ENCODE data around the gene VSIG2. TPM values are rescaled to one million over a fixed set of nuclear protein-coding genes. Genes with fewer than 3 reads are reported as not detected.

The VSIG2 gene
- total RNA-seq, 3 donors from 2014 or later (not counting 1 experiment from before 2014, with no cell fraction given) = not detected

- intact Hi-C loops (cut with micrococcal nuclease) = no loop called here
Observed at GRCh38 chr11:124754710-124755109, 2.7 kb upstream of the VSIG2 start.

GRCh38 chr11:124754309-124754708, 2.3 kb upstream of the VSIG2 start:
- H3K27ac ChIP-seq (ENCODE audit: low read length) = no peak overlapping the region
- no peaks in the 10 kb centered on the region for H3K36me3 ChIP-seq (ENCODE audit: control insufficient read depth, insufficient read depth, low read length)
- ATAC-seq = no peak
- H3K4me1 Mint-ChIP-seq = peaks cover 7 to 10% of the 10 kb centered on the region in 2 donors
- H3K36me3 Mint-ChIP-seq = no peaks in the 10 kb centered on the region
- H3K9me3 Mint-ChIP-seq = no peaks in the 10 kb centered on the region
- peaks cover 14% of the 10 kb centered on the region for H3K27me3 ChIP-seq (ENCODE audit: control insufficient read depth, insufficient read depth, low read length)
- WGBS (ENCODE audit: insufficient coverage) = 81% methylated on average over 4 of the region's 4 CpGs
- DNase-seq = no peak
- H3K27ac Mint-ChIP-seq = no peak overlapping the region
- H3K4me3 Mint-ChIP-seq = no peak overlapping the region
- H3K9me3 ChIP-seq (ENCODE audit: control insufficient read depth, insufficient read depth, low read length) = no peaks in the 10 kb centered on the region
- intact Hi-C loops (cut with micrococcal nuclease) = no loop called here
- H3K4me3 ChIP-seq (ENCODE audit: low read length) = no peak overlapping the region
- H3K27me3 Mint-ChIP-seq (ENCODE audit: low read depth in 2 of 2) = peaks cover 37 to 40% of the 10 kb centered on the region in 2 donors
- no peak for TF ChIP-seq CTCF (IDR thresholded peaks at IDR 0.05)
- H3K4me1 ChIP-seq (ENCODE audit: control insufficient read depth, insufficient read depth, low read length) = peaks cover 21% of the 10 kb centered on the region

More at GRCh38 chr11:124754710-124755109, 2.7 kb upstream of the VSIG2 start:
- no peak overlapping the region for H3K4me3 Mint-ChIP-seq
- no peak for TF ChIP-seq CTCF (IDR thresholded peaks at IDR 0.05)
- 91% methylated on average over 6 of the region's 6 CpGs for WGBS (ENCODE audit: insufficient coverage)
- no peaks in the 10 kb centered on the region for H3K9me3 Mint-ChIP-seq
- no peak overlapping the region for H3K27ac ChIP-seq (ENCODE audit: low read length)
- H3K36me3 ChIP-seq (ENCODE audit: control insufficient read depth, insufficient read depth, low read length) = no peaks in the 10 kb centered on the region
- H3K27ac Mint-ChIP-seq = no peak overlapping the region
- H3K36me3 Mint-ChIP-seq = no peaks in the 10 kb centered on the region
- peaks cover 26% of the 10 kb centered on the region for H3K4me1 ChIP-seq (ENCODE audit: control insufficient read depth, insufficient read depth, low read length)
- ATAC-seq (no peak), DNase-seq (no peak)
- H3K27me3 ChIP-seq (ENCODE audit: control insufficient read depth, insufficient read depth, low read length) = peaks cover 18% of the 10 kb centered on the region
- H3K4me3 ChIP-seq (ENCODE audit: low read length) = no peak overlapping the region
- H3K27me3 Mint-ChIP-seq (ENCODE audit: low read depth in 2 of 2) = peaks cover 38 to 40% of the 10 kb centered on the region in 2 donors
- peaks cover 8 to 14% of the 10 kb centered on the region in 2 donors for H3K4me1 Mint-ChIP-seq
- no peaks in the 10 kb centered on the region for H3K9me3 ChIP-seq (ENCODE audit: control insufficient read depth, insufficient read depth, low read length)

GRCh38 chr11:124753624-124754023, 1.6 kb upstream of the VSIG2 start:
- Histone ChIP-seq H3K27ac (ENCODE audit: low read length) (no peak overlapping the region), H3K27me3 (ENCODE audit: control insufficient read depth, insufficient read depth, low read length) (peaks cover 8% of the 10 kb centered on the region), H3K9me3 (ENCODE audit: control insufficient read depth, insufficient read depth, low read length) (no peaks in the 10 kb centered on the region), H3K36me3 (ENCODE audit: control insufficient read depth, insufficient read depth, low read length) (no peaks in the 10 kb centered on the region), H3K4me1 (ENCODE audit: control insufficient read depth, insufficient read depth, low read length) (peaks cover 19% of the 10 kb centered on the region), H3K4me3 (ENCODE audit: low read length) (no peak overlapping the region)
- ATAC-seq (no peak), DNase-seq (no peak)
- H3K4me3 Mint-ChIP-seq = no peak overlapping the region
- peaks cover 6% of the 10 kb centered on the region in 2 donors for H3K4me1 Mint-ChIP-seq
- H3K27ac Mint-ChIP-seq = no peak overlapping the region
- intact Hi-C loops (cut with micrococcal nuclease) = no loop called here
- H3K9me3 Mint-ChIP-seq = no peaks in the 10 kb centered on the region
- WGBS (ENCODE audit: insufficient coverage) = 87% methylated on average over 7 of the region's 7 CpGs
- no peak for TF ChIP-seq CTCF (IDR thresholded peaks at IDR 0.05)
- peaks cover 34 to 37% of the 10 kb centered on the region in 2 donors for H3K27me3 Mint-ChIP-seq (ENCODE audit: low read depth in 2 of 2)
- H3K36me3 Mint-ChIP-seq = no peaks in the 10 kb centered on the region

- Histone ChIP-seq H3K27ac (ENCODE audit: low read length) (no peak overlapping the region), H3K4me1 (ENCODE audit: control insufficient read depth, insufficient read depth, low read length) (peaks cover 17% of the 10 kb centered on the region), H3K36me3 (ENCODE audit: control insufficient read depth, insufficient read depth, low read length) (no peaks in the 10 kb centered on the region), H3K9me3 (ENCODE audit: control insufficient read depth, insufficient read depth, low read length) (no peaks in the 10 kb centered on the region), H3K27me3 (ENCODE audit: control insufficient read depth, insufficient read depth, low read length) (peaks cover 4% of the 10 kb centered on the region), H3K4me3 (ENCODE audit: low read length) (no peak overlapping the region)
- Mint-ChIP-seq H3K36me3 (no peaks in the 10 kb centered on the region), H3K4me1 (peaks cover 2% of the 10 kb centered on the region in 2 donors), H3K27me3 (ENCODE audit: low read depth in 2 of 2) (peaks cover 30 to 36% of the 10 kb centered on the region in 2 donors), H3K4me3 (no peak overlapping the region), H3K27ac (no peak overlapping the region), H3K9me3 (no peaks in the 10 kb centered on the region)
- DNase-seq (no peak), ATAC-seq (no peak)
- intact Hi-C loops (cut with micrococcal nuclease) = no loop called here
- TF ChIP-seq CTCF (IDR thresholded peaks at IDR 0.05) = no peak
Observed at GRCh38 chr11:124753205-124753604, 1.1 kb upstream of the VSIG2 start.

Data from natural killer cell (primary cell).